HG02938 (cell line): ENCODE results near the gene C1orf198.

Experiments
- ATAC-seq: cut with Tn5 transposase; IDR thresholded peaks from one replicate; pipeline ENCODE4 v1.9.1; 2021; ENCODE audit warnings: mild to moderate bottlenecking, moderate library complexity; ENCODE audit not compliant: unreplicated experiment

The C1orf198 gene

DNA sequence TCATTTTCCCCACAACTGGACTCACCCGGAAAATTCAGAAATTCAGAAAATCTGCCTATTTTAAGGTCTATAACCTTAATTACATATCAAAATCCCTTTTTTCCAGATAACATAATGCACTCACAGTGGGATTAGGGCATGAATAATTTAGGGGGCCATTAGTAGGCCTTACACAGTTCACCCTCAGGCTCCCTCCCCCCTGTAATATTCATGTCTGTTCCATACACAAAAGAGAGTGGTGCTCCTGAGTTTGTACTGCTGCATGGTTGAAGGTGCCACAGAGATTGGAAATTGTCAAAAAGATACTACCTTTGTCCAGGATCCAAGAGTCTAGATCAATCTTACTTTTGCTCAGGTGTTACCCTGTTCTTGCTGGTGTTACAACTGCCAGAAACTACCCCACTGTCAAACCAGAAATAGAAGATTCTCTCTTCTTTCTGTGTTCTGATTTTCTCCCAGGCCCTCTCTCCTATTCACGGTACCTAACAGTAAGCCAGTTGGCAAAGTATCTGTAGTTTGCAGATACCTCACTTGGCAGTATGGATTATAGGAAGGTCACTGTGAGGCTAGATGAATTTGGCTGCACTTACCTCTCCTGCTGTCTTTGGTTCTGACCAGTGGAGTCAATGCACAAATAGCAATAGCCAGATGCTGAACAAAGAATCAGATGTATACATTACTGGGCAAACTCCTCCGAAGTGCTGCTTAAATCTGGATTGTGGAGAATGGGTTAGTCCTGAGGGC is 53.2 kb downstream of the C1orf198 start:
- ATAC-seq = no peak

- ATAC-seq = no peak
Observed at GRCh38 chr1:230812568-230812967, 55.8 kb downstream of the C1orf198 start.

DNA sequence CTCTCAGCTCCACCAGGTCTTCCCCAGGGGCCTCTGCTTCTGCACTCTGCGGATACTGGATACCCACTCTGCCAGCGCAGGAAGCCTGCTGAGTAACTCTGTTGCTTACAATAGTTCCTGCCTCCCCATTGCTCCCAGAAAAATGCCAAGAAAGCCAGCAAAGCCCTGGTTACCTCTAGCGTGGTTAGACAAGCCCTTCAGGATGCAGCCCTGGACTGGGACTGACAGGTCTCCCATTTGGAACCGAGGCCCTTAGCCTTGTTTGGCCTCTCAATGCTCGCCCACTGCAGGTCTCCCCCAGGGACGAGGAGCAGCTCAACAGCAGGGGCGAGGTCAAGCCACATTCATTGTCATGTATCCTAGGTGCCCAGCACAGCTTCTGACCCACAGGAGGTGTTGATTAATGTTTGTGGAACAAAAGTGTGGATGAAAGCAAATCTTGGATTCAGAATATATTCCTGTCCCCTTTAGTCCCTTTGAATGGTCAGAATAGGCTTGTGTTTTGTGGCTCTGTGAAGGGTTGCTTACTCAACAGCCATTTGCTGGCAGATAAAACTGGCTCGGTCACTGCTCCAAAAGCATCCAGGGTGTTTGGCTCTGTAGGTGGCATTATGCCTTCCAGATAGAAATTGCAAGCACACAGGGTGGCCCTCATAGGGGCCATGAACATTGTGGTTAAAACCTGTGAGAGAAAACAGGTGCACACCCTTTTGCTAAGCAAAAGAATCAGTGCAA is 58.9 kb downstream of the C1orf198 start:
- no peak for ATAC-seq

GRCh38 chr1:230808281-230808872 is 59.9 kb downstream of the C1orf198 start:
- ATAC-seq = no peak

- ATAC-seq = no peak
Observed at GRCh38 chr1:230807561-230808280, 60.6 kb downstream of the C1orf198 start.

DNA sequence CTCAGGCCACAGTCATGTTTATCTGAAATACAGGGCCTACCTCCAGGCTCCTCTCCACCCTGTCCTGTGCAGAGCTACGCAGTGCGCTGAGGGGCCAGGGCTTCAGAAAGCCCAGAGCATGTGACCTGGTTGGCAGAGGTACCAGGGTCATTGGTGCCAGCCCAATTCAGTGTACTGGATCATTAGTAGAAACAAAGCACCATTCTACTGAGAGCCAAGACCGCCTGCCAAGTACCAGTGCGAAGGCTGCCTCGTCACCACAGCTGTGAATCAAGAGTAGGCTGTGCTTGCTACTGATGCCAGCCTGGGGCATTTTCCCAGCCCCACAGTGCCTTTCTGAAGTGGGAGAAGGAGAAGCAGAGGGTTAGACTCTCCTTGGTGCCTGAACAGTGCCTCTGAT is 61.3 kb downstream of the C1orf198 start:
- no peak for ATAC-seq

GRCh38 chr1:230806552-230806951 is 61.8 kb downstream of the C1orf198 start:
- no peak for ATAC-seq

DNA sequence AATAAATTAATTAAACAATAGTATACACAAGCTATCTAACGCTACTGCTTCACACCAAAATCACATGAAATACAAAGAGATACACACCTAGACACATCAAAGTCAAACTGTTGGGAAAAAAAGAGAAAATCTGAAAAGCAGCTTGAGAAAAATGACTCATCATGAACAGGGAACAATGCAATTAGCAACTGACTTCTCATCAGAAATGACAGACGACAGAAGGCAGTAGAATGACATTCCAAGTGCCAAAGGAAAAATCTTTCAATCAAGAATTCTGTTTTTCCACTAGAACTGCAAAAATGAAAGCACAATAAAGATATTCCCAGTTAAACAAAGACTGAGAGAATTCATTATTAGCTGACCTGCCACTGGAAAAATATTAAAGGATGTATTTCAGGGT is 63.9 kb downstream of the C1orf198 start:
- no peak for ATAC-seq

- no peak for ATAC-seq
Observed at GRCh38 chr1:230800891-230801840, 67.2 kb downstream of the C1orf198 start.

DNA sequence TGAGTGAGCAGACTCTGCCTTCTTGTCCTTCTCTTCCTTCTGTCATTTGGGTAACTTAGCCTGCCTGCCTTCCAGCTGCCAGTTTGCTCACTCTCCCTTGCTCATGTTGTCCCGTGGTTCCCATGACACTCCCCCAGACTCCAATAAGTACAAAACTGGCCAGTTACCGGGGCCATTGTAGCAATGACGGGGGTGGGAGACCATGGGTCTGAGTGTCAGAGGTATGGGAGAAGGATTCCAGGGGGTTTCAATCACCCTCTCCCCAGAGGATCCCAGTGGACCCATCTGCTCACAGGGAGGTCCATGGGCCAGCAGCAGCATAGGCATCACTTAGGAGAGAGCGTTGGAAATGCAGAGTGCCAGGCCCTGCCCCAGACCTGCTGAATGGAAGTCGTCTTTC is 69.8 kb downstream of the C1orf198 start:
- no peak for ATAC-seq

DNA sequence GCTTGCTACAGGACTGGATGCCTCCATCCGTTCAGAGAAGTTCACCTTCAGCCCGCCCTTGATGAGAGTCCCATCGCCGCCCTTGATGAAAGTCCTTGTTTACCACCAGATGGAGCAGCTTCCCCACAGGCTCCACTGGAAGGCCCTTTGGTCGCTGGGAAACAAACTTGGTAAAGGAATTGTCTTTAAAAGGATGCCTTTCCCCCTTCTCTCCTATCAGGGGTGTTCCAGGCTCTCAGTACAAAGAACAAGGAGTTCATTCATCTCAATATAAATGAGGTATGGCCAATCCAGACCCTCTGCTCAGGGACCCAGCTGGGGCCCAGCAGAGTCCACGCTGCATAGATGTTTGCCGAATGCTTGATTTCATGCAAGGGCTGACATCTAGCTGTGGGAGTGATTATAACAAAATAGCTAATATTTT is 70.4 kb downstream of the C1orf198 start:
- no peak for ATAC-seq

DNA sequence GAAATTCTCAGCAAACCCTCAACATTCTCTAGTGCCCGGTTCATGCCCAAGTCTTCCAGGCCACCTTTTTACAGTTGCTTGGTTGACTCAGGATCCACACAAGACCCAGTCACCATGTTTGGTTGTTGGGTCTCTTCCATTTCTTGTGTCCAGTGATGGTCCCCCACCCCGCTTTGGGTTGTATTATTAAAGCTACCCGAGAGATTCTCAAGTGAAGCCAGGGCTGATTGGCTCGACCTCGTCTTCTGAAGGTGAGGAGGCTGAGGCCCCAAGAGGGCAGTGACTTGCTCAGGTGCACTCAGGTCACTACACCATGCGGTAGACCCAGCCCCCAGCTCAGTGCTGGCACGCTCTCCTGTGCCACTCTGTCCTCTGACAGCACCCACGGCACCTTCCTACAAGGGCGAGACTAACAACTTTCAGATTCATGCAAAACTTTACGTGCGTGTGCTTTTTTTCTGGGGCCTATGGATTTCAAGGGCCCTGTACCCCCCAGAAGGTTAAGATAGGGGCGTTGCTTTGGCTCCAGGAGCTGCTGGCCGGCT is 70.9 kb downstream of the C1orf198 start:
- ATAC-seq = no peak

- ATAC-seq = no peak
Observed at GRCh38 chr1:230796626-230797025, 71.7 kb downstream of the C1orf198 start.

DNA sequence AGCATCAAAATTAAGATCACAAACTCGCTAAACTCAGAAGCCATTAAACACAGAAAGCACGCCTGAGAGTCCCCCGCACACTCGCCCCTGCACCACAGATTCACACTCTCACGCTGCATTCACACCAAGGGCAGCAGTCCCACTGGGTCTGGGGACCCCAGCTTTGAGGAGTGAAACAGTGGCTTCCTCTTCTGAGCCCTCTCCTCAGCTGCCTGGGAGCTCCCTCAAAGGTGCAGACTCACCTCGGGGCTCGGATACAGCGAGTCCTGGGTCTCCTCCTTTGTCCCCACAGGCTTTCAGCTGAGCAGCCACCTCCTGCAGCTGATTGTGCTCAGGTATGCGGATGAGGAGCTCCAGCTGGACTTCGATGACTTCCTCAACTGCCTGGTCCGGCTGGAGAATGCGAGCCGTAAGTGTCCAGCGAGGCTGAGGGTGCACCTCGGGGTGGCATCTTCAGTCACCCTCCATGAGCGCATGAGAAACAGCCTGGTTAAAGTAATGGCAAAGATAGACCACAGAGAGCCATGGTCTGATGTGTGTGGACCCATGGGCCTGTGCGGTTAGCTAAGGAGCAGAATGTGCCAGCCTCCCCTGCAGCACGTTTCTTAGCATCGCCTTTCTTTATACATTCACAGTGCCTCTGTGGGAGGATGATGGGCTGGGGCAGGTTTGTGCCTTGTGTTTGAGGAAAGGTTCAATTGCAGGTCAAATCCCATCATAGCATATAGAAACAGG is 73.3 kb downstream of the C1orf198 start:
- no peak for ATAC-seq

DNA sequence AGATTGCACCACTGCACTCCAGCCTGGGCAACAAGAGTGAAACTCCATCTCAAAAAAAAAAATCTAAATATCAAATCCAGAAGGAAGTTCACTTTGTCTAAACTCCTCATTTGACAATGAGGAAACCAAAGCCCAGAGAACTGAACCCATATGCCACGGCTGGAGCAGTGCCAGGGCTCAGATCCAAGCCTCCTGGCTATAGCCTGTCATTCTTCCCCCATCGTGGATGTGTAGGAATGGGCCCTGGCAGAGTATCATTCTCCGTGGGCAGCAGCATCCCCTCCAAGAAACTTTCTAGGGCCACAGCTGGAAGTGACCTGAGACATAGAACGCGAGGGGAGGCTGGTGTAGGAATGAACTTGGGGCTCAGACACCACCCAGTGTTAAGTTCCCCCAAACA is 73.9 kb downstream of the C1orf198 start:
- ATAC-seq = no peak

GRCh38 chr1:230793463-230793745 is 74.9 kb downstream of the C1orf198 start:
- no peak for ATAC-seq

DNA sequence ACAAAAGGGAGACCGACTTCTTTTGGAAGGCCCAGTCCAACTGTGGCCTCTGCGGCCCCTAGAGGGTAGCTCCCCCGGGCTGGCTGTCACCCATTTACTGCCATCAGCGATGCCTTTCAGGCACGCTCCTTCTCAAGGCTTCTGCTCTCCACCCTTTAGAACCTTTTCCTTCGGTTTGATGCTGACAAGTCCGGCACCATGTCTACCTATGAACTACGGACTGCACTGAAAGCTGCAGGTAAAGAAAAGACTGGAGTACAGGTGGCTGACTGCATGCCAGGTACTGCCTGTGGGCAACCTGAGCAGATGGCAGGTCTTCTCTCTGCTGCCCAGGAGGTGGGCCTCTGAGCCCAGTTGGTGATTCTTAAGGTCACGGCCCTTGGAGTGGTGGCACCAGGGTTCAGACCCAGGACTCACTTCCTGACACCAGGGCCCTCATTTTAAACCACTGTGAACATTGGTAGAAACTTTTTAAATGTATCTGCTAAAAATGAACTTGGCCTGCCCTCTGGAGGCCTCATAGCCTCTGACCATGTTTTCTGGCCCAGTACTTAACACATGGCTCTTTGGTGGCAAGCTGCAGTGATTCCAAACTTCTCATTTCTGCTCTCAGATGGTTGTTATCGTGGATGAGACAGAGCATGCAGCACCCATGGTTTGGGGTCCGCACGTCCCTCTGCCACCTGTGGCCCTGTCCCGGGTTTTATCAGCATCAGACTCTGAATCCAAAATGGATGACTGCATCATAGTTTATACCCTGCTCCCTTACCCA is 75.4 kb downstream of the C1orf198 start:
- no peak for ATAC-seq

DNA sequence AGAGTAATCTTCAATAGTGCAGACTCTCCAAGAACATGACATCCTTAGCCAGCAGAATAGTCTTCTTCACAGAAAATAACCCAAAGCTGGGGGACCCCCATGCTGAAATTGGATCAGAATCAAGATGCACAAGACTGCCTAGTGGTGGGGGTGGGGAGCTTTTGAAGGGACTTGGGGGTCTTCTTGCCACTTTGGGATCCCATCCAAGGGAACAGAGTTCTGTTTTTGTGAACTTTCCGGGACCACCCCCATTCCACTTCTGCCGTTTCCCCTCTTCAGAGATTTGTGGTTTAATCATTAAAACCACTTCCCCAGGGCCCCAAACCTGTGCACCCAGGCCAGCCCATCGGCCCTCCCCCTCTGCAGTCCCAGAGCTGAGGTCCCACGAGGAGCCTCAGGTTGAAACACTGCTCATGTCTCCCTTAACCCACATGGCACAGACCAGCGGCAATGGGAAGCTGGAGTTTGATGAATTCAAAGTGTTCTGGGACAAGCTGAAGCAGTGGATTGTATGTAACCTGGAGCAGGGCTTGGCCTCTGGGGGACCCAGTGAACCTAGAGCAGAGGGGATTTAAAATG is 76.2 kb downstream of the C1orf198 start:
- no peak for ATAC-seq
